GM12878 (cell line): ENCODE data around the gene NUP50. TPM values are rescaled to one million over a fixed set of nuclear protein-coding genes. Genes with fewer than 3 reads are reported as not detected.

ENCODE experiments used
- ATAC-seq: fragments of 200-7000 bp; cut with Tn5 transposase; 3 replicates; pipeline ENCODE4 v1.9.1; 2020; ENCODE audit warnings: mild to moderate bottlenecking, moderate library complexity
- BruUV-seq: library from RNA; stranded (reverse); fragments of 400-500 nt; replicated peaks from 2 replicates; lab custom pipeline; 2021; lab: Mats Ljungman, UMichigan
- CTCF ChIA-PET: fragments of 300-600 bp; sonication (Branson Sonifier 250); formaldehyde crosslinking; extraction: SDS; loops from one replicate; lab custom pipeline; 2021; ENCODE audit warnings: inconsistent platforms; lab: Yijun Ruan, JAX
- POLR2A ChIA-PET: fragments of 350-600 bp; formaldehyde crosslinking; extraction: SDS; loops from one replicate; lab custom pipeline; 2021; ENCODE audit warnings: inconsistent platforms; lab: Charles Lee
- RAD21 ChIA-PET: fragments of 300-600 bp; sonication (Branson Sonifier 250); formaldehyde crosslinking; loops from one replicate; lab custom pipeline; 2023; ENCODE audit warnings: antibody characterized with exemption; ENCODE audit not compliant: unreplicated experiment; lab: Charles Lee
- SMC1A ChIA-PET: fragments of 300-600 bp; sonication (Branson Sonifier 250); formaldehyde crosslinking; loops from one replicate; lab custom pipeline; 2023; ENCODE audit not compliant: unreplicated experiment, uncharacterized antibody; lab: Charles Lee
- DNase-seq: peaks from one replicate; pipeline ENCODE4 v3.0.0-alpha.2; 2011; ENCODE audit warnings: low read depth, low spot score
- FAIRE-seq: peaks from 3 replicates; lab custom pipeline; 2011; peaks lifted over from hg19 to GRCh38; lab: Jason Lieb, UNC
- H2AFZ ChIP-seq: 2 replicates; pipeline ENCODE4 v1.6.0; 2011; ENCODE audit warnings: low read depth, low read length, control low read depth; ENCODE audit not compliant: control insufficient read depth
- H3K27ac ChIP-seq: 2 replicates; pipeline ENCODE4 v1.5.1; 2011; ENCODE audit warnings: control low read depth; ENCODE audit not compliant: control insufficient read depth, insufficient read depth
- H3K27me3 ChIP-seq, 2 experiments: replicated peaks in 1 of 2; 2 replicates each; pipeline versions ENCODE4 v1.6.0 to v1.6.1; 2011; ENCODE audit warnings: low read length in 1 of 2; ENCODE audit not compliant: control insufficient read depth in 2 of 2, insufficient read depth in 2 of 2
- H3K36me3 ChIP-seq, 2 experiments: 2 replicates each; pipeline ENCODE4 v1.5.1; 2011; ENCODE audit warnings: low read length in 1 of 2; ENCODE audit not compliant: control insufficient read depth in 2 of 2, insufficient read depth in 2 of 2
- H3K4me1 ChIP-seq: 2 replicates; pipeline ENCODE4 v1.6.1; 2011; ENCODE audit warnings: mild to moderate bottlenecking, low read length, moderate library complexity, mixed read lengths; ENCODE audit not compliant: control insufficient read depth, insufficient read depth
- H3K4me2 ChIP-seq: 2 replicates; pipeline ENCODE4 v1.6.0; 2011; ENCODE audit warnings: control low read depth; ENCODE audit not compliant: control insufficient read depth, insufficient read depth
- H3K4me3 ChIP-seq: fragments of 200-600 bp; sonication (generic); 2 replicates; pipeline ENCODE4 v1.5.1; 2016
- H3K79me2 ChIP-seq: 2 replicates; pipeline ENCODE4 v1.6.0; 2011; ENCODE audit warnings: low read length; ENCODE audit not compliant: control insufficient read depth, insufficient read depth
- H3K9ac ChIP-seq: 2 replicates; pipeline ENCODE4 v1.8.0; 2011; ENCODE audit warnings: low read length, control low read depth, mixed read lengths; ENCODE audit not compliant: control insufficient read depth, insufficient read depth
- H3K9me3 ChIP-seq: replicated peaks from 3 replicates; pipeline ENCODE4 v1.5.1; 2011; ENCODE audit warnings: mild to moderate bottlenecking, low read length; ENCODE audit not compliant: control insufficient read depth, insufficient read depth
- H4K20me1 ChIP-seq: 2 replicates; pipeline ENCODE4 v1.6.0; 2011; ENCODE audit not compliant: control insufficient read depth, insufficient read depth
- ATF2 ChIP-seq: IDR thresholded peaks from 2 replicates; pipeline ENCODE4 v1.6.1; 2012; ENCODE audit warnings: low read length, inconsistent platforms
- ATF3 ChIP-seq: IDR thresholded peaks from 2 replicates; pipeline ENCODE4 v1.6.1; 2011; ENCODE audit warnings: low read depth, mild to moderate bottlenecking, low read length, moderate library complexity, borderline replicate concordance; ENCODE audit errors: extremely low read depth
- BHLHE40 ChIP-seq, 2 experiments: fragments of 450-650 bp in 1 of 2; IDR thresholded peaks; 2 replicates each; pipeline ENCODE4 v1.6.1; 2011 to 2017; ENCODE audit warnings: low read depth in 2 of 2, borderline replicate concordance in 1 of 2, improper control_type of control experiment in 1 of 2, low read length in 1 of 2, mild to moderate bottlenecking in 1 of 2
- CEBPB ChIP-seq, 2 experiments: fragments of 150-350 bp in 1 of 2; IDR thresholded peaks; 2 replicates each; pipeline ENCODE4 v1.6.1; 2012 to 2014; ENCODE audit warnings: low read depth in 2 of 2, low read length in 2 of 2, borderline replicate concordance in 1 of 2, inconsistent platforms in 1 of 2
- CHD4 ChIP-seq: fragments of 200-600 bp; sonication (generic); IDR thresholded peaks from 2 replicates; pipeline ENCODE4 v1.6.1; 2016; ENCODE audit warnings: mild to moderate bottlenecking
- ETV6 ChIP-seq, 2 experiments: fragments of 450-650 bp in 1 of 2; IDR thresholded peaks in 1 of 2; conservative IDR thresholded peaks in 1 of 2; 2 replicates each; pipeline ENCODE4 v1.6.1; 2014; ENCODE audit warnings: antibody characterized with exemption in 1 of 2, borderline replicate concordance in 1 of 2, low read depth in 1 of 2, mild to moderate bottlenecking in 1 of 2, moderate library complexity in 1 of 2
- HDAC6 ChIP-seq: fragments of 200-600 bp; sonication (generic); IDR thresholded peaks from one replicate; pipeline ENCODE4 v1.8.0; 2017; ENCODE audit warnings: antibody characterized with exemption; ENCODE audit not compliant: unreplicated experiment
- IKZF2 ChIP-seq, 2 experiments: fragments of 450-650 bp; IDR thresholded peaks; 2 replicates each; pipeline ENCODE4 v1.6.1; 2017; ENCODE audit warnings: mild to moderate bottlenecking in 2 of 2, moderate library complexity in 2 of 2
- KLF5 ChIP-seq: fragments of 450-650 bp; IDR thresholded peaks from 2 replicates; pipeline ENCODE4 v1.6.1; 2014; ENCODE audit warnings: mild to moderate bottlenecking; ENCODE audit not compliant: partially characterized antibody
- NR2C2 ChIP-seq: IDR thresholded peaks from 2 replicates; pipeline ENCODE4 v1.6.1; 2011; ENCODE audit warnings: borderline replicate concordance, low read depth; ENCODE audit not compliant: control insufficient read depth, insufficient read length
- NRF1 ChIP-seq: conservative IDR thresholded peaks from 2 replicates; pipeline ENCODE4 v1.6.1; 2011; ENCODE audit warnings: mild to moderate bottlenecking, low read depth, low read length, improper control_type of control experiment
- POU2F2 ChIP-seq: IDR thresholded peaks from 3 replicates; pipeline ENCODE4 v1.6.1; 2011; ENCODE audit warnings: low read depth, mild to moderate bottlenecking, low read length, borderline replicate concordance
- RBBP5 ChIP-seq: fragments of 200-600 bp; sonication (generic); conservative IDR thresholded peaks from 2 replicates; pipeline ENCODE4 v1.6.1; 2016
- SRF ChIP-seq, 2 experiments: IDR thresholded peaks; 2 replicates each; pipeline ENCODE4 v1.6.1; 2011; ENCODE audit warnings: low read depth in 2 of 2, low read length in 2 of 2, mild to moderate bottlenecking in 1 of 2, moderate library complexity in 1 of 2
- TCF7 ChIP-seq: IDR thresholded peaks from 2 replicates; pipeline ENCODE4 v1.6.1; 2014; ENCODE audit warnings: antibody characterized with exemption, borderline replicate concordance
- ZBTB11 ChIP-seq: fragments of 450-650 bp; formaldehyde crosslinking; IDR thresholded peaks from 2 replicates; pipeline ENCODE4 v1.5.0; 2022; ENCODE audit warnings: mild to moderate bottlenecking, missing genetic modification characterization
- WGBS: methylation state at CpG from one replicate; pipeline ENCODE4 v1.1.6; 2016; ENCODE audit warnings: low lambda C conversion rate; ENCODE audit not compliant: insufficient replicate concordance, insufficient coverage; ENCODE audit errors: missing lambda C conversion rate; 5-methylcytosine and 5-hydroxymethylcytosine counted together
- in situ Hi-C: fragments of 300-500 bp; cut with MboI; formaldehyde crosslinking; loops from 9 replicates; pipeline ENCODE4 v1.14.3; 2018; ENCODE audit warnings: mixed read lengths
- intact Hi-C: fragments of 100-400 bp; cut with micrococcal nuclease; formaldehyde crosslinking; loops from one replicate; pipeline ENCODE4 v1.14.2; 2022; ENCODE audit not compliant: unreplicated experiment
- polyA plus RNA-seq, 11 experiments: library from polyadenylated mRNA; depleted of rRNA in 4 of 11; unstranded in 6 of 11; stranded (reverse) in 5 of 11; fragments of >200 nt; fragmentation: Nextera tagmentation in 4 of 11; fragmentation: Illumina TruSeq in 1 of 11; extraction: Ambion mirVana in 4 of 11; extraction: Trizol in 1 of 11; gene quantifications; 1 replicate in 1 of 11; 2 replicates in 10 of 11; pipeline versions ENCODE4 v1.2.1 to v1.2.3, GENCODE V29; 2011 to 2016; ENCODE audit warnings: inconsistent platforms in 2 of 11, missing spikeins in 2 of 11, low read depth in 1 of 11
- total RNA-seq, 4 experiments: library from RNA; depleted of rRNA in 3 of 4; stranded (reverse); fragments of >200 nt in 3 of 4; fragmentation: Illumina TruSeq in 1 of 4; extraction: Trizol in 1 of 4; gene quantifications; 2 replicates each; pipeline versions ENCODE4 v1.2.1 to v1.2.3, GENCODE V29; 2013 to 2021

The NUP50 gene
- total and polyA plus RNA-seq, 10 of the 15 experiments (the other 5 are each of a cell fraction or from before 2014, with no cell fraction given): 36.8 to 125 (median 78.8) TPM

- no peaks in the 10 kb centered on the region for H4K20me1 ChIP-seq
- ChIA-PET POLR2A (interaction anchor here (0.5 to 0.7 kb wide), 2 partner anchors 12 to 23 kb away, joined by 3 to 4 read pairs; no protein-coding TSS in a partner anchor), RAD21 (no interaction called here), CTCF (no interaction called here), SMC1A (interaction anchor here (0.9 to 1.3 kb wide), 2 partner anchors 12 to 24 kb away, joined by 3 to 4 read pairs; no protein-coding TSS in a partner anchor)
- no peak overlapping the region for H3K27ac ChIP-seq
- no peak overlapping the region for H2AFZ ChIP-seq
- H3K27me3 ChIP-seq: no peaks in the 10 kb centered on the region
- H3K4me1 ChIP-seq: no peaks in the 10 kb centered on the region
- H3K79me2 ChIP-seq: no peaks in the 10 kb centered on the region
- H3K4me3 ChIP-seq: no peak overlapping the region
- DNase-seq: no peak
- no peak for ATAC-seq
- FAIRE-seq: no peak
- no peaks in the 10 kb centered on the region for H3K9me3 ChIP-seq
- in situ Hi-C loops: no loop called here
- no peaks in the 10 kb centered on the region for H3K36me3 ChIP-seq
- no peak for TF ChIP-seq ZBTB11
- TF ChIP-seq TCF7: no peak
- TF ChIP-seq HDAC6: no peak
- no peak for TF ChIP-seq CHD4
- no peak for TF ChIP-seq IKZF2 (IDR thresholded peaks at IDR 0.05)
- no peak for TF ChIP-seq CEBPB (IDR thresholded peaks at IDR 0.05; ENCODE audit: borderline replicate concordance in 1 of 2, low read depth in 2 of 2, low read length in 2 of 2)
- TF ChIP-seq ATF2: no peak
- TF ChIP-seq ATF3: no peak
- no peak for TF ChIP-seq BHLHE40 (IDR thresholded peaks at IDR 0.05; ENCODE audit: borderline replicate concordance in 1 of 2, low read depth in 2 of 2, low read length in 1 of 2)
- TF ChIP-seq NRF1: no peak
- TF ChIP-seq NR2C2: no peak
- TF ChIP-seq ETV6 (conservative IDR thresholded peaks at IDR 0.05 in 1 of 2, IDR thresholded peaks at IDR 0.05 in 1 of 2; ENCODE audit: borderline replicate concordance in 1 of 2, low read depth in 1 of 2): no peak
- no peak for TF ChIP-seq POU2F2
- no peak for TF ChIP-seq RBBP5
- TF ChIP-seq KLF5: no peak
- TF ChIP-seq SRF (IDR thresholded peaks at IDR 0.05; ENCODE audit: low read depth in 2 of 2, low read length in 2 of 2): no peak
- WGBS: 96% methylated on average over 5 of the region's 6 CpGs
- intact Hi-C loops: no loop called here
- H3K4me2 ChIP-seq: no peak overlapping the region
- no peak overlapping the region for H3K9ac ChIP-seq
- BruUV-seq: no TSS peak
Measured at GRCh38 chr22:45151503-45151902, 12.2 kb upstream of the NUP50 start.
